ENCODE data around the gene ASS1. TPM values are rescaled to one million over a fixed set of nuclear protein-coding genes. Genes with fewer than 3 reads are reported as not detected.
A peak's percentile ranks its signal among the peaks of the same experiment; 100 is the strongest.

ASS1 gene
- total and polyA plus RNA-seq, 2 of the 13 experiments (the other 11 are each of a cell fraction or from before 2014, with no cell fraction given) = 77.6 to 122 TPM

GRCh38 chr9:130499804-130500263 is 55.1 kb downstream of the ASS1 start (continued):
- TF ChIP-seq JDP2 (CRISPR knock-in tag; IDR thresholded peaks at IDR 0.05; ENCODE audit: borderline replicate concordance) (no peak), ZNF17 (CRISPR knock-in tag; IDR thresholded peaks at IDR 0.05) (no peak), FOXJ3 (CRISPR knock-in tag; IDR thresholded peaks at IDR 0.05; ENCODE audit: borderline replicate concordance) (no peak), ZBTB38 (CRISPR knock-in tag; IDR thresholded peaks at IDR 0.05) (no peak), ZIK1 (CRISPR knock-in tag; IDR thresholded peaks at IDR 0.05; ENCODE audit: borderline replicate concordance, low read depth) (peak; percentile 69), HES4 (CRISPR knock-in tag; IDR thresholded peaks at IDR 0.05; ENCODE audit: borderline replicate concordance) (peak; percentile 40; the same call in 1 of the 2 replicates), HNRNPL (IDR thresholded peaks at IDR 0.05; ENCODE audit: low read depth, low read length) (peak; percentile 85), RARA (CRISPR knock-in tag; IDR thresholded peaks at IDR 0.05) (0 out of 2 replicates have a peak, but pooled peaks have one; percentile 32), MYNN (CRISPR knock-in tag; IDR thresholded peaks at IDR 0.05; ENCODE audit: low read depth) (no peak), ZNF639 (CRISPR knock-in tag; conservative IDR thresholded peaks at IDR 0.05) (no peak), ATM (IDR thresholded peaks at IDR 0.05; ENCODE audit: borderline replicate concordance) (no peak), EED (CRISPR knock-in tag; IDR thresholded peaks at IDR 0.05) (no peak), SMARCC2 (IDR thresholded peaks at IDR 0.05) (no peak), ZFX (CRISPR knock-in tag; IDR thresholded peaks at IDR 0.05; ENCODE audit: low read depth) (no peak), ZNF136 (CRISPR knock-in tag; IDR thresholded peaks at IDR 0.05; ENCODE audit: low read depth) (no peak), RORA (CRISPR knock-in tag; IDR thresholded peaks at IDR 0.05) (no peak), SALL2 (CRISPR knock-in tag; IDR thresholded peaks at IDR 0.05) (no peak), EHMT2 (IDR thresholded peaks at IDR 0.05; ENCODE audit: borderline replicate concordance, low read depth, low read length) (no peak), ASH2L (IDR thresholded peaks at IDR 0.05; ENCODE audit: insufficient read length, low read depth, low read length) (no peak), ZSCAN9 (CRISPR knock-in tag; IDR thresholded peaks at IDR 0.05; ENCODE audit: borderline replicate concordance) (0 out of 2 replicates have a peak, but pooled peaks have one; percentile 30), ZC3H4 (CRISPR knock-in tag; IDR thresholded peaks at IDR 0.05; ENCODE audit: borderline replicate concordance) (no peak), CTCF (CRISPR knock-in tag; IDR thresholded peaks at IDR 0.05) (no peak)
- TF ChIP-seq, protein P1, sequence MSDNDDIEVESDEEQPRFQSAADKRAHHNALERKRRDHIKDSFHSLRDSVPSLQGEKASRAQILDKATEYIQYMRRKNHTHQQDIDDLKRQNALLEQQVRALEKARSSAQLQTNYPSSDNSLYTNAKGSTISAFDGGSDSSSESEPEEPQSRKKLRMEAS (IDR thresholded peaks at IDR 0.05) = peak; percentile 98

Measured in HepG2 (cell line).